ENCODE results near the gene APOA4.

DNA sequence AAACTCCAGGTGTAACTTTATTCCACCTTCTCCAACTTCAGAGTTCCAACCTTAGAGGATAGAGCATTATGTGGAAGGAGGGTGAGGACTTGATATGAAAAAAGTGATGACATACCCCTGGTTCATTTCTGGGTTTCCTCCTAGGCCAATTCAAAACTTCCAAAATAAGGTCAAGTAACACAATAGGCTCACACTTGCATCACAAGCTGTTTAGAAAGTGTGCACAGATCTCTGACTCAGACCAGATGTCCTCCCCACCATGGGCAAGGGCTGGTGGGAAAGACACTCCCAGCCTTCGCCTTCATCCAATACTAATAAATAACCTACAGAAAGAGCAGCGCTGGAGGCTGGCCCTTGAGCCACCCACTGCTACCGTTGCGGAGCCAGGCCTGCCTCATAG, 44.5 kb downstream of the APOA4 start:
- TF ChIP-seq EP300 (IDR thresholded peaks at IDR 0.05): no peak
- TF ChIP-seq CTCF (IDR thresholded peaks at IDR 0.05): no peak
